Measurements from ENCODE around the gene TTL.
"Not testable (repeated sequence)": the region's sequence is repeated elsewhere in the genome, so short reads cannot be mapped to it uniquely, and the experiment has no call there.

Gene TTL

DNA sequence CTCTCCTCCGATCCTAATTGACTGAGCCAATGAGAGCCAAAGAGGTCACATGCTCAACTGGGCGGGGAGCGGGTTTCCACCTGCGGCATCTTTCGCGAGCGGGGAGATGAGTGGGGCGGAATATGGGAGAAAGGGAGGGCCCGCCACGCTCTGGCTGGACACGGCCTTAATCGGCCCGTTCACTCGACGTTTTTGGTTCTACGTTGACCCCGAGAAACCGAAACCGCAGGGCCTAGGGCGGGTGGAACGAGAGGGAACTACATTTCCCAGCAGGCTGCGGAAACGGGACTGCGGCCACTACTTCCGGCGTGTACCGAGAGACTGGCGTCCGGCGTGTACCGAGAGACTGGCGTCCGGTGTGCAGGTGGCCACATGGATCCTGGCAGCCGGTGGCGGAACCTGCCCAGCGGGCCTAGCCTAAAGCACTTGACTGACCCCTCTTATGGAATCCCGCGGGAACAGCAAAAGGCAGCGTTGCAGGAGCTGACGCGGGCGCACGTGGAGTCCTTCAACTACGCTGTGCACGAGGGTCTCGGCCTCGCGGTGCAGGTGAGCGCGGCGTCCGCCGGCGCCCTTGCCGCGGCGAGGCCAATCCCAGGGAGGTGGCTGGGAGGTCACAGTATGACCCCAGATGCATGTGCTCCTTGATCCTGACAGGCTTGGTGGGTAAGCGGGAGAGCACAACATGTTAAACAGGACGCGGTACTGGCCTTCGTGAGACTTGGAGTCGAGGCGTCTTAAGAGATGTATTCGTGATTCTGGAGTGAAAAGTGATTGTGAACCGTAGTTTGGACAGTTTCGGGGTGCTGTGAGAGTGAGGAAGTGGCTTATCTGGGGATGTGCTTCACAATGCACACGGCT, 60.4 kb downstream of the TTL start, which contains the start of gene POLR1B:
POLR1B (plus strand) TSS at position 343 of the 861 bp plus-strand sequence; CDS start at position 373, 30 bp downstream.
- no peaks in the 10 kb centered on the region for H3K9me3 ChIP-seq (ENCODE audit: control insufficient read depth in 2 of 2, low read length in 2 of 2)
- H3K27ac ChIP-seq (ENCODE audit: low read length), result peak within 1 kb of the TSS; percentile 91
- peak within 1 kb of the TSS; percentile 90 to 98 for H3K4me3 ChIP-seq (ENCODE audit: low read length in 2 of 2)
- peaks cover 4 to 7% of the 10 kb centered on the region in 2 donors for H3K36me3 ChIP-seq (ENCODE audit: control insufficient read depth in 2 of 2, insufficient read depth in 2 of 2, low read length in 2 of 2)
- H3K27me3 ChIP-seq (ENCODE audit: control insufficient read depth in 1 of 2, insufficient read depth in 2 of 2, low read length in 2 of 2), result no peaks in the 10 kb centered on the region
- H3K9ac ChIP-seq (ENCODE audit: low read length in 2 of 2), result peak within 1 kb of the TSS; percentile 80 to 91
- peaks cover 7% of the 10 kb centered on the region for H3K4me1 ChIP-seq (ENCODE audit: control insufficient read depth, insufficient read depth, low read length)

DNA sequence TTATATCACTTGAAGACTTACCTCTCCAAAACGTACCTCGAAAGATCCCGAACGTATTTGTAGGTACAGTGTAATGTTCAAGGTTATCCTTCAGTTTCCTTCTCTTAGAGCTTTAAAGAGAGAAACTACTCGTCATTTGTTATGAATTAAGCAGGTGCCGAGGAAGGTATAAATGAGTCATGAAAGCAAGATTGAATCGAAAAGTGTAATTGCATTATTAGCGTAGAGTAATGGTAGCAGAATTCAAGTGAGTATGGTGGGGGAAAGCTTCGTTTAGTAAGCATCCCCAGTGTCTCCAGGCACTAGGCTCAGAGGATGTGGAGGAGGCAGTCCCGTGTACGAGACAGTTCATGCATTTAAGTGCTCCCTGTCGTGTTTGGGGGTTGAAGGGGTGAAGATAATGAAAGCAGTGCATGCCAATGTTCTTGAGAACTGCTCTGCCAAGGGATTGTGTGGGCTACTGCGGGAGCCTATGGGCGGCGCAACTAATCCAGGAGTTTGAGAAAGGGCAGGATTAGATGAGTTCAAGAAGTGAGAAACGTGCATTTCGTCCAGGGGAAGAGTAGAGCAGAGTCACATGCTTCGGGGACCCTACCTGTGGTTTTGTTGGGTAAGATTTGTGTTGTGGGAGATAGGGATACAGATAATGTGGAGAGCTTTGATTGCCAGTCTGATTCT, 61.2 kb downstream of the TTL start:
- H3K27ac ChIP-seq (ENCODE audit: low read length), result no peak overlapping the region
- peak overlapping the region; percentile 80 to 91 for H3K9ac ChIP-seq (ENCODE audit: low read length in 2 of 2)

DNA sequence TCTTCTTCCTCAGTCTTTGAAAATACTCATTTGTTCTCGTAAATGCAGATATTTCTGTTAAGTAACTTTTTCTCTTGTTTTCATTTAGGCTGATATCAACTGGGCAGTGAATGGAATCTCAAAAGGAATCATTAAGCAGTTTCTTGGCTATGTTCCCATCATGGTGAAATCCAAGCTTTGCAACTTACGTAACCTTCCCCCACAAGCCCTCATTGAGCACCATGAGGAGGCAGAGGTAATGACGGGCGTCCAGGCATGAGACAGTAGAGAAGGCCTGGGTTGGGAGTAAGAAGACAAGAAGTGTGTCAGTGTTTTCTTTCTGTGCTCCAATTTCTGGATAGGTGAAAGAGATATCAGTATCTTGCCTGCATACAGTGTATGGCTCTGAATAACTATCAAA, 65.4 kb downstream of the TTL start:
- Histone ChIP-seq H3K4me1 (ENCODE audit: control insufficient read depth, insufficient read depth, low read length) (peaks cover 7% of the 10 kb centered on the region), H3K4me3 (ENCODE audit: low read length in 2 of 2) (no peak overlapping the region), H3K9me3 (ENCODE audit: control insufficient read depth in 2 of 2, low read length in 2 of 2) (no peaks in the 10 kb centered on the region), H3K36me3 (ENCODE audit: control insufficient read depth in 2 of 2, insufficient read depth in 2 of 2, low read length in 2 of 2) (peaks cover 31 to 35% of the 10 kb centered on the region in 2 donors), H3K27me3 (ENCODE audit: control insufficient read depth in 1 of 2, insufficient read depth in 2 of 2, low read length in 2 of 2) (no peaks in the 10 kb centered on the region), H3K27ac (ENCODE audit: low read length) (no peak overlapping the region), H3K9ac (ENCODE audit: low read length in 2 of 2) (no peak overlapping the region)

More for the DNA sequence above, 61.2 kb downstream of the TTL start:
- Histone ChIP-seq H3K9me3 (ENCODE audit: control insufficient read depth in 2 of 2, low read length in 2 of 2) (no peaks in the 10 kb centered on the region), H3K4me3 (ENCODE audit: low read length in 2 of 2) (peak overlapping the region; percentile 90 to 98), H3K4me1 (ENCODE audit: control insufficient read depth, insufficient read depth, low read length) (peaks cover 7% of the 10 kb centered on the region), H3K27me3 (ENCODE audit: control insufficient read depth in 1 of 2, insufficient read depth in 2 of 2, low read length in 2 of 2) (no peaks in the 10 kb centered on the region), H3K36me3 (ENCODE audit: control insufficient read depth in 2 of 2, insufficient read depth in 2 of 2, low read length in 2 of 2) (peaks cover 10 to 14% of the 10 kb centered on the region in 2 donors)

DNA sequence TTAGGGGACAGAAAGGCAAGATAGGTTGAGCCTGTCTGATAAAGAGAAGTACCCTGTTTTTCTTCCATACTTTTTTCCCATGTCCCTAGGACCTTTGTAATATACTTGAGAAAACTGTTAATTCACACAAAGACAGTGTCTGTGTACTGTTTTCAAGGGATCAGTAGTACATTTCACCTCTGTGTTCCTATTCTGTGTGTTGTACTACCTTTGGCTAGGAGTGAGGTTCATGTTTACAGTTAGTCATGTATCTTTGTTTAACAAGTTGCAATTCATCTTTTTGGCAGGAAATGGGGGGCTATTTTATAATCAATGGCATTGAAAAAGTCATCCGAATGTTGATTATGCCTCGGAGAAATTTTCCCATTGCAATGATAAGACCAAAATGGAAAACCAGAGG, 67.0 kb downstream of the TTL start:
- Histone ChIP-seq H3K27me3 (ENCODE audit: control insufficient read depth in 1 of 2, insufficient read depth in 2 of 2, low read length in 2 of 2) (no peaks in the 10 kb centered on the region), H3K27ac (ENCODE audit: low read length) (no peak overlapping the region), H3K9me3 (ENCODE audit: control insufficient read depth in 2 of 2, low read length in 2 of 2) (no peaks in the 10 kb centered on the region), H3K4me3 (ENCODE audit: low read length in 2 of 2) (no peak overlapping the region), H3K9ac (ENCODE audit: low read length in 2 of 2) (no peak overlapping the region), H3K4me1 (ENCODE audit: control insufficient read depth, insufficient read depth, low read length) (no peaks in the 10 kb centered on the region), H3K36me3 (ENCODE audit: control insufficient read depth in 2 of 2, insufficient read depth in 2 of 2, low read length in 2 of 2) (peaks cover 44 to 48% of the 10 kb centered on the region in 2 donors)

DNA sequence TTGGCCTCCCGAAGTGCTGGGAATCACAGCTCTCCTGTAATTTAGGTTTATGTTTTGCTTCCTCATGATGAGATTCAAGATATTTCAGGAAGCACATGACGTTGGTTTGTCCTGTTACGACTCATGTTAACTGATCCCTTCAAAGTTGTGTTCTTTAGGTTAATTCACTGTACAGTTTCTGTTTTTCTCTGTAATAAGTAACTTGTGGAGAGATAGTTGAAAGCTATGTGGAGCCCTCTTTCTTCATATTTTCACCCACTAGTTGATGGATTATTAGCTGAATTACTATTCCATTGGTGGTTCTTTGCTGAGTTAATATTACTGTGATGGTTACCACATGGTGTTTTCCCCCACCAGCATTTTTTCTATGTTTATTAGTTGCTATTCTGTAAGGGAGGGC, 84.1 kb downstream of the TTL start:
- Histone ChIP-seq H3K4me3 (ENCODE audit: low read length in 2 of 2) (no peak overlapping the region), H3K27ac (ENCODE audit: low read length) (no peak overlapping the region), H3K4me1 (ENCODE audit: control insufficient read depth, insufficient read depth, low read length) (no peaks in the 10 kb centered on the region), H3K36me3 (ENCODE audit: control insufficient read depth in 2 of 2, insufficient read depth in 2 of 2, low read length in 2 of 2) (peaks cover 31 to 43% of the 10 kb centered on the region in 2 donors), H3K9ac (ENCODE audit: low read length in 2 of 2) (no peak overlapping the region), H3K9me3 (ENCODE audit: control insufficient read depth in 2 of 2, low read length in 2 of 2) (peaks cover 0 to 5% of the 10 kb centered on the region in 2 donors), H3K27me3 (ENCODE audit: control insufficient read depth in 1 of 2, insufficient read depth in 2 of 2, low read length in 2 of 2) (no peaks in the 10 kb centered on the region)

DNA sequence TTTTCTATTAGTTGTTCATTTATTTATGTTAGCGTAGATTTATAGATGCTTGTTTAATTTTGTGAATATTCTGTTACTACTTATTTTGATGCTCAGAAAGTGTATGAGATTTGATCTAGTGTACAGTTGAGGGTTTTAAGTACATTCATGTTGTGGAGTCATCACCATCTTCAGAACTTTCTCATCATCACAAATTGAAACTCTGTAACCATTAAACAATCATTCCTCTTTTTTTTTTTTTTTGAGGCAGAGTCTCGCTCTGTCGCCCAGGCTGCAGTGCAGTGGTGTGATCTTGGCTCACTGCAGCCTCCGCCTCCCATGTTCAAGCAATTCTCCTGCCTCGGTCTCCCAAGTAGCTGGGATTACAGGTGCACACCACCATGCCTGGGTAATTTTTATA, 84.6 kb downstream of the TTL start:
- H3K9me3 ChIP-seq (ENCODE audit: control insufficient read depth in 2 of 2, low read length in 2 of 2); H3K4me3 ChIP-seq (ENCODE audit: low read length in 2 of 2); H3K27me3 ChIP-seq (ENCODE audit: control insufficient read depth in 1 of 2, insufficient read depth in 2 of 2, low read length in 2 of 2); H3K4me1 ChIP-seq (ENCODE audit: control insufficient read depth, insufficient read depth, low read length); H3K9ac ChIP-seq (ENCODE audit: low read length in 2 of 2); H3K27ac ChIP-seq (ENCODE audit: low read length): not testable (repeated sequence)
- H3K36me3 ChIP-seq (ENCODE audit: control insufficient read depth in 2 of 2, insufficient read depth in 2 of 2, low read length in 2 of 2), result peaks cover 33 to 43% of the 10 kb centered on the region in 2 donors

DNA sequence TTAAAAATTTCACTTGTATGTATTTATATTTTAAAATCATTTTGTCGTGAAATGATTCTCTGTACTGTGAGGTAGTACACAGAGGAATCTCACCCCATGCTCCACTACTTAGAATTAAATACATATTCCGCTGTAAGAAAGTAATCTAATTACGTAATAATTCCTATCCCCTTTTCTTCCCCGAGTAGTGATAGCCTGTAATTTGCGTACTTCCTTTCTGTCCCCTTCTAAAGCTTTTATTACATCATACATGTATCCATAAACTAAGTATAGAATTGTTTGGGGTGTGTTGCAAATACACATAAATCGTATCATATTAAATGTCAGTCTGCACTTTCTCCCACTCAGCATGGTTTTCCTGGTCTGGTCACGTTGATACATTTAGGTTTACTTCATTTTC, 90.0 kb downstream of the TTL start:
- Histone ChIP-seq H3K27ac (ENCODE audit: low read length) (no peak overlapping the region), H3K27me3 (ENCODE audit: control insufficient read depth in 1 of 2, insufficient read depth in 2 of 2, low read length in 2 of 2) (no peaks in the 10 kb centered on the region), H3K9me3 (ENCODE audit: control insufficient read depth in 2 of 2, low read length in 2 of 2) (peaks cover 0 to 5% of the 10 kb centered on the region in 2 donors), H3K36me3 (ENCODE audit: control insufficient read depth in 2 of 2, insufficient read depth in 2 of 2, low read length in 2 of 2) (peaks cover 53 to 62% of the 10 kb centered on the region in 2 donors), H3K4me3 (ENCODE audit: low read length in 2 of 2) (no peak overlapping the region), H3K9ac (ENCODE audit: low read length in 2 of 2) (no peak overlapping the region), H3K4me1 (ENCODE audit: control insufficient read depth, insufficient read depth, low read length) (no peaks in the 10 kb centered on the region)

DNA sequence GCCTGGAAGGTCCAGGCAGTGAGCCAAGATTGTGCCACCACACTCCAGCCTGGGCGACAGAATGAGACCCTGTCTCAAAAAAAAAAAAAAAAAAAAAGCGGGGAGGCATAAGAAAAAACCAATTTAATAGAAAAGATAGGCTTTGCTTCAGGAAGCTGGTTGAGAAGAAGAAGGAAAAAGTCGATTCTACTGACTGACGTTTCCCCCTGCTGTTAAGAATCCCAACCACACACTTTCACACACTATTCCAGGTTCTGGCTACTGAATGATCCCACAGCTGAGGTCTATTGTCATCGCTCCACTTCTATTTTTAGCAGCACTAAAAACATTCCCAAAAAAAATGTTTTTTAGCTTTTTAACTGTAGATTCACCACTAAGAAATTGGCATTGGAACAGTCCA, 95.8 kb downstream of the TTL start:
- peaks cover 19 to 25% of the 10 kb centered on the region in 2 donors for H3K36me3 ChIP-seq (ENCODE audit: control insufficient read depth in 2 of 2, insufficient read depth in 2 of 2, low read length in 2 of 2)
- H3K9me3 ChIP-seq (ENCODE audit: control insufficient read depth in 2 of 2, low read length in 2 of 2), result no peaks in the 10 kb centered on the region
- H3K4me1 ChIP-seq (ENCODE audit: control insufficient read depth, insufficient read depth, low read length), result no peaks in the 10 kb centered on the region
- H3K27ac ChIP-seq (ENCODE audit: low read length), result no peak overlapping the region
- H3K9ac ChIP-seq (ENCODE audit: low read length in 2 of 2), result no peak overlapping the region
- H3K4me3 ChIP-seq (ENCODE audit: low read length in 2 of 2), result no peak overlapping the region
- no peaks in the 10 kb centered on the region for H3K27me3 ChIP-seq (ENCODE audit: control insufficient read depth in 1 of 2, insufficient read depth in 2 of 2, low read length in 2 of 2)

DNA sequence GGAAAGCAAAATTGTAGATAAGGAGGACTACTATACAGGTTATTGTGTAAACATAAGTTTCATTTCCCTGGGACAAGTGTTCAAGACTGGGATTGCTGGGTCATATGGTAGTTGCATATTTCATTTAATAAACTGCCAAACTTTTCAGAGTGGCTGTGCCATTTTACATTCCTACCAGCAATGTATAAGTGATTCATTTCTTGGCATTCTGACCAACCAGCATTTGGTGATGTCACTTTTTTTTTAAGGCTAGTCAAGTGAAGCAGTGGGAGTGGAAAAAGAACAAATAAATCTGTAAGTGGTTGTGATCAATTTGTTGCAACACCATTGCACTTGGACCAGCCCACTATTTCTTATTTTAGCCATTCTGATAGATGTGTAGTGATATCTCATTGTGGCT, 97.3 kb downstream of the TTL start:
- Histone ChIP-seq H3K27ac (ENCODE audit: low read length) (no peak overlapping the region), H3K9ac (ENCODE audit: low read length in 2 of 2) (no peak overlapping the region), H3K36me3 (ENCODE audit: control insufficient read depth in 2 of 2, insufficient read depth in 2 of 2, low read length in 2 of 2) (peaks cover 18% of the 10 kb centered on the region in 2 donors), H3K9me3 (ENCODE audit: control insufficient read depth in 2 of 2, low read length in 2 of 2) (no peaks in the 10 kb centered on the region), H3K27me3 (ENCODE audit: control insufficient read depth in 1 of 2, insufficient read depth in 2 of 2, low read length in 2 of 2) (no peaks in the 10 kb centered on the region), H3K4me3 (ENCODE audit: low read length in 2 of 2) (no peak overlapping the region), H3K4me1 (ENCODE audit: control insufficient read depth, insufficient read depth, low read length) (no peaks in the 10 kb centered on the region)

DNA sequence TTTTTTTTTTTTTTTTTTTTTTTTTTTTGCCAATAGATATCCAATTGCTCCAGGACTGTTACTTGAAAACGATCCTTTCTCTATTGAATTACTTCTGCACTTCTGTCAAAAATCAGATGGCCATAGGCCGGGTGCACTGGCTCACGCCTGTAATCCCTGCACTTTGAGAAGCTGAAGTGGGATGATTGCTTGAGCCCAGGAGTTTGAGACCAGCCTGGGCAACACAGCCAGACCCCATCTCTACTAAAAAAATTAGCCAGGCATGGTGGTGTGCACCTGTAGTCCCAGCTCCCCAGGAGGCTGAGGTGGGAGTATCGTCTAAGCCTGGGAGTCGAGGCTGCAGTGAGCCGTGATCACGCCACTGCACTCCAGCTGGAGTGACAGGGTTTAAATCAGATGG, 98.1 kb downstream of the TTL start:
- Histone ChIP-seq H3K9me3 (ENCODE audit: control insufficient read depth in 2 of 2, low read length in 2 of 2) (no peaks in the 10 kb centered on the region), H3K36me3 (ENCODE audit: control insufficient read depth in 2 of 2, insufficient read depth in 2 of 2, low read length in 2 of 2) (peaks cover 12 to 13% of the 10 kb centered on the region in 2 donors), H3K27me3 (ENCODE audit: control insufficient read depth in 1 of 2, insufficient read depth in 2 of 2, low read length in 2 of 2) (no peaks in the 10 kb centered on the region), H3K9ac (ENCODE audit: low read length in 2 of 2) (no peak overlapping the region), H3K4me3 (ENCODE audit: low read length in 2 of 2) (no peak overlapping the region), H3K27ac (ENCODE audit: low read length) (no peak overlapping the region), H3K4me1 (ENCODE audit: control insufficient read depth, insufficient read depth, low read length) (peaks cover 2% of the 10 kb centered on the region)
